Muscle layer of duodenum (tissue), 2 donors: ENCODE measurements around the gene FGD2.
A peak's percentile ranks its signal among the peaks of the same experiment; 100 is the strongest.

Experiments
- H3K27ac ChIP-seq: one replicate; pipeline ENCODE4 v1.7.0; 2013; ENCODE audit warnings: mild to moderate bottlenecking, low read length
- H3K27me3 ChIP-seq: one replicate; pipeline ENCODE4 v1.7.0; 2013; ENCODE audit warnings: low read depth, mild to moderate bottlenecking, control low read depth, low read length
- H3K36me3 ChIP-seq, 2 donors: one replicate each; pipeline ENCODE4 v1.7.0; 2013; ENCODE audit warnings: low read length in 2 of 2, control low read depth in 1 of 2, mild to moderate bottlenecking in 1 of 2; ENCODE audit not compliant: insufficient read depth in 2 of 2, control insufficient read depth in 1 of 2
- H3K4me1 ChIP-seq, 2 donors: one replicate each; pipeline ENCODE4 v1.7.0; 2013; ENCODE audit warnings: low read length in 2 of 2, mild to moderate bottlenecking in 2 of 2, control low read depth in 1 of 2, moderate library complexity in 1 of 2; ENCODE audit not compliant: insufficient read depth in 2 of 2, control insufficient read depth in 1 of 2
- H3K4me3 ChIP-seq, 2 donors: one replicate each; pipeline ENCODE4 v1.7.0; 2013; ENCODE audit warnings: low read length in 2 of 2, low read depth in 1 of 2, mild to moderate bottlenecking in 1 of 2
- H3K9me3 ChIP-seq, 2 donors: one replicate each; pipeline ENCODE4 v1.7.0; 2013; ENCODE audit warnings: low read length in 2 of 2, control low read depth in 1 of 2, mild to moderate bottlenecking in 1 of 2; ENCODE audit not compliant: control insufficient read depth in 1 of 2
- donor health status: healthy.

The FGD2 gene

DNA sequence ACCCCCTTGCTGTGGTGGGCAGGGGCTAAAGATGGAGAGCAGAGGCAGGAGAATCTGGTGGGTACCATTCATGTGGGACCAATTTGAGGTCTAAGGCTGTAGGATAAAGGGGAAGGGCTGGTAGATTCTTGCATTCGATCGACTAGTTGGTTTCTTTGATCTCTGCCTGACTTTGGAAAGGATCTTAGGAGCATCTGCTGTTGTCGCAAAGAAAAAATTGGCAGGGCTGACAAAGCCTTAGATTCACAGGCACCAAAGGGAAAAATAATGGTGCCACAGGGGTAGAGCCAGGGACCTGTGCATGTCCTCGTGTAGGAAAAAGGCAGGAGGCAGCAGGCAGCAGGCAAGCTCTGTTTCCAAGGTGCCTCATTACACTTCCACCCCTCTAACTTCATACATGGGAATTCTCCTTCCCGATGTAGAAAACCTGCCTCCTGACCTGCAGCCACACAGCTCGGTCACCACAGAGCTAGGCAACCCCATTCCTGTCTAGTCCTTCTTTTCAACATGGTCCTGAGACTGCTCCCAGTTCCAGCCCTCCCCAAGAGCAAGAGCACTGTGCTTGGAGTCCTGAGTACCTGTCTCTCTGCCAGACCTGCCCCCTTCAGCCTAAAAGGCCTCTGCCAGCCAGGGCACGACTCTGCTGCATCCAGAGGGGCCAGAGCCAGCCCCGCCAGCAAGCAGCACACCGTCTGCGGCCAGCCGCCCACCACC lies 71.9 kb downstream of the FGD2 start:
- H3K27ac ChIP-seq, result no peak overlapping the region
- peaks cover 0 to 7% of the 10 kb centered on the region in 2 donors for H3K4me1 ChIP-seq
- H3K36me3 ChIP-seq, result no peaks in the 10 kb centered on the region
- H3K9me3 ChIP-seq, result no peaks in the 10 kb centered on the region
- peak overlapping the region in 1 of 2 donors; percentile 25 for H3K4me3 ChIP-seq
- no peaks in the 10 kb centered on the region for H3K27me3 ChIP-seq

GRCh38 chr6:37077905-37078296 lies 72.4 kb downstream of the FGD2 start:
- Histone ChIP-seq H3K27me3 (no peaks in the 10 kb centered on the region), H3K4me1 (peaks cover 0 to 7% of the 10 kb centered on the region in 2 donors), H3K4me3 (peak overlapping the region in 1 of 2 donors; percentile 25), H3K27ac (no peak overlapping the region), H3K36me3 (no peaks in the 10 kb centered on the region), H3K9me3 (no peaks in the 10 kb centered on the region)
